Measurements from ENCODE around the gene ZSWIM7.
"Not testable (repeated sequence)": the region's sequence is repeated elsewhere in the genome, so short reads cannot be mapped to it uniquely, and the experiment has no call there.

ZSWIM7 gene

GRCh38 chr17:15999974-16000827, 697 bp upstream of the ZSWIM7 start:
- DNase-seq (ENCODE audit: low read depth, low spot score) = no peak

- no peak for DNase-seq (ENCODE audit: low read depth, low spot score)
These were observed 1.4 kb downstream of the ZSWIM7 start for GRCh38 chr17:15998031-15998562.

- DNase-seq (ENCODE audit: low read depth, low spot score) = no peak
These were observed 3.2 kb downstream of the ZSWIM7 start for GRCh38 chr17:15996322-15996721.

GRCh38 chr17:15981646-15982580, 17.6 kb downstream of the ZSWIM7 start:
- DNase-seq (ENCODE audit: low read depth, low spot score) = no peak

GRCh38 chr17:15981208-15981607, 18.3 kb downstream of the ZSWIM7 start:
- DNase-seq (ENCODE audit: low read depth, low spot score) = no peak

GRCh38 chr17:15979013-15979412, 20.5 kb downstream of the ZSWIM7 start:
- DNase-seq (ENCODE audit: low read depth, low spot score) = not testable (repeated sequence)

- DNase-seq (ENCODE audit: low read depth, low spot score) = no peak
These were observed 20.9 kb downstream of the ZSWIM7 start for GRCh38 chr17:15978606-15979005.

- DNase-seq (ENCODE audit: low read depth, low spot score) = no peak
These were observed 21.6 kb downstream of the ZSWIM7 start for GRCh38 chr17:15977894-15978293.

GRCh38 chr17:15973834-15974233, 25.7 kb downstream of the ZSWIM7 start:
- no peak for DNase-seq (ENCODE audit: low read depth, low spot score)

- DNase-seq (ENCODE audit: low read depth, low spot score) = no peak
These were observed 26.5 kb downstream of the ZSWIM7 start for GRCh38 chr17:15973016-15973415.

- no peak for DNase-seq (ENCODE audit: low read depth, low spot score)
These were observed 27.0 kb downstream of the ZSWIM7 start for GRCh38 chr17:15972497-15972951.

- DNase-seq (ENCODE audit: low read depth, low spot score) = no peak
These were observed 27.6 kb downstream of the ZSWIM7 start for GRCh38 chr17:15971882-15972281.

GRCh38 chr17:15971098-15971678, 28.3 kb downstream of the ZSWIM7 start:
- no peak for DNase-seq (ENCODE audit: low read depth, low spot score)

- DNase-seq (ENCODE audit: low read depth, low spot score) = no peak
These were observed 29.0 kb downstream of the ZSWIM7 start for GRCh38 chr17:15970500-15970899.

GRCh38 chr17:15969463-15969862, 30.0 kb downstream of the ZSWIM7 start:
- no peak for DNase-seq (ENCODE audit: low read depth, low spot score)

GRCh38 chr17:15967706-15968399, 31.7 kb downstream of the ZSWIM7 start:
- no peak for DNase-seq (ENCODE audit: low read depth, low spot score)

- no peak for DNase-seq (ENCODE audit: low read depth, low spot score)
These were observed 32.6 kb downstream of the ZSWIM7 start for GRCh38 chr17:15966879-15967248.

GRCh38 chr17:15966183-15966878, 33.2 kb downstream of the ZSWIM7 start:
- no peak for DNase-seq (ENCODE audit: low read depth, low spot score)

- DNase-seq (ENCODE audit: low read depth, low spot score) = no peak
These were observed 34.0 kb downstream of the ZSWIM7 start for GRCh38 chr17:15965528-15965927.

- DNase-seq (ENCODE audit: low read depth, low spot score) = no peak
These were observed 35.8 kb downstream of the ZSWIM7 start for GRCh38 chr17:15963670-15964110.

- DNase-seq (ENCODE audit: low read depth, low spot score) = no peak
These were observed 41.0 kb downstream of the ZSWIM7 start for GRCh38 chr17:15958484-15958854.

Data from brain pericyte (primary cell).